ELR (cell line): ENCODE data around the gene BICRAL.
"Not testable (repeated sequence)": the region's sequence is repeated elsewhere in the genome, so short reads cannot be mapped to it uniquely, and the experiment has no call there.

Source experiments
- DNase-seq: peaks from one replicate; pipeline ENCODE4 v3.0.0-alpha.2; 2015; ENCODE audit warnings: low read depth

The BICRAL gene

DNA sequence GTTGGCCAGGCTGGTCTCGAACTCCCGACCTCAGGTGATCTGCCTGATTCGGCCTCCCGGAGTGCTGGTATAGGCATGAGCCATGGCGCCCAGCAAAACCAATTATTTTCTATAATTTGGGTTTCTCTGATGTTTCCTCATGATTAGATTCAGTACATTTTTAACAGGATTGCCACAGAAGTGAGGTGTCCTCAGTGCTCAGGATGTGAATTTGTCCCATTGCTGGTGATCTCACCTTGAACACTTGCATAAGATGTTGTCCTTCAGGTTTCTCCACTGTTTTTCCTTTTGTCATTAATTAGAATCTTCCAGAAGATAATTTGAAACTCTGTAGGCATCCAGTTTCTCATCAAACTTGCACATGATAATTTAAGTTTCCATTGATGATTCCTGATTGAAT is 52.2 kb downstream of the BICRAL start:
- no peak for DNase-seq

- no peak for DNase-seq
Measured at GRCh38 chr6:42841844-42842584, 60.2 kb downstream of the BICRAL start.

GRCh38 chr6:42845327-42845694 is 63.5 kb downstream of the BICRAL start:
- no peak for DNase-seq

GRCh38 chr6:42846505-42846904 is 64.7 kb downstream of the BICRAL start:
- DNase-seq, result no peak

GRCh38 chr6:42848700-42849099 is 66.8 kb downstream of the BICRAL start:
- no peak for DNase-seq

GRCh38 chr6:42851599-42851998 is 69.7 kb downstream of the BICRAL start:
- DNase-seq, result no peak

DNA sequence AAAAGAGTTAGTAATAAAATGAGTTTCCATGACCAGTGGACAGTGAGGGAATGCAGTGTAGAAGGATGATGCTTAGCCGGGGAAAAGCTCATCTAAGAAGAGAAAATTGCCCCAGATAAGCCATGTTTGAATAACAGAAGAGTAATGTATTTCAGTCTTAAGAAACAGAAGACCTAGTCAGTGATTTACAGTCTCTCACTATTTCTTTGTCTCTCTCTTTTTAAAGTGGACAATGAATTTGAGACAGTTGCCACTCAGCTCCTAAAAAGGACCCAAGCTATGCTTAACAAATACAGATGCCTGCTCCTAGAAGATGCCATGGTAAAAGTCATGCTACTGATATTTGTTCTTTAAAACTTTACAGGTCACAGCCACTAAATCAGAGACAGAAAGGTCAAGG is 78.2 kb downstream of the BICRAL start:
- no peak for DNase-seq

DNA sequence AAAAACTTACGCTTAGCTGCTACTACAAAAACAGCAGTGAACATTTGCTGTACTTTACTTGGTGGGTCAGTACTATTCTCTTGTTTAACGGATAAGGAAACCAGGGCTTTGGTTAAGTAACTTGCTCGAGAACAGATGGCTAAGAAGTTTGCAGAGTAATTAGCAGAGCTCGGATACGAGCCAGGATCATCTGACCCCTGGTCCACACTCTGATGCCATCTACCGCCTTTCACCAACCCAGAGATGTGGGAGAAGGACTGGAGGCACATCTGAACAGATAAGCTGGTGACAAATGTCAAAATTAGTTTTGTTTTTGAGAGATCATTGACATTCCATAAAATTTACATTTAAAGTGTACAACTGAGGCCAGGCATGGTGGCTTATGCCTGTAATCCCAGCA is 78.6 kb downstream of the BICRAL start:
- no peak for DNase-seq

DNA sequence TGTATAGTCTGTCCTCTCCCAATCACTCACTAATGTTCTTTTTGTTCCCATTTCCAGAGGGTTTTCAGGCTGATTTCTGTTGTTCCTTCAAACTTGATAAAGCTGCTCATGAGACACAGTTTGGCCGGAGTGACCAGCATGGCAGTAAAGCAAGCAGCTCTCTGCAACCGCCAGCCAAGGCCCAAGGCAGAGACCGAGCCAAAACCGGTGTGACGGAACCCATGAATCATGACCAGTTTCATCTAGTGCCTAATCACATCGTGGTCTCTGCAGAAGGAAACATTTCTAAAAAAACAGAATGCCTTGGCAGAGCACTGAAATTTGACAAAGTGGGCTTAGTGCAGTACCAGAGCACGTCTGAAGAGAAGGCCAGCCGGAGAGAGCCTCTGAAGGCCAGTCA is 82.8 kb downstream of the BICRAL start:
- DNase-seq, result no peak

DNA sequence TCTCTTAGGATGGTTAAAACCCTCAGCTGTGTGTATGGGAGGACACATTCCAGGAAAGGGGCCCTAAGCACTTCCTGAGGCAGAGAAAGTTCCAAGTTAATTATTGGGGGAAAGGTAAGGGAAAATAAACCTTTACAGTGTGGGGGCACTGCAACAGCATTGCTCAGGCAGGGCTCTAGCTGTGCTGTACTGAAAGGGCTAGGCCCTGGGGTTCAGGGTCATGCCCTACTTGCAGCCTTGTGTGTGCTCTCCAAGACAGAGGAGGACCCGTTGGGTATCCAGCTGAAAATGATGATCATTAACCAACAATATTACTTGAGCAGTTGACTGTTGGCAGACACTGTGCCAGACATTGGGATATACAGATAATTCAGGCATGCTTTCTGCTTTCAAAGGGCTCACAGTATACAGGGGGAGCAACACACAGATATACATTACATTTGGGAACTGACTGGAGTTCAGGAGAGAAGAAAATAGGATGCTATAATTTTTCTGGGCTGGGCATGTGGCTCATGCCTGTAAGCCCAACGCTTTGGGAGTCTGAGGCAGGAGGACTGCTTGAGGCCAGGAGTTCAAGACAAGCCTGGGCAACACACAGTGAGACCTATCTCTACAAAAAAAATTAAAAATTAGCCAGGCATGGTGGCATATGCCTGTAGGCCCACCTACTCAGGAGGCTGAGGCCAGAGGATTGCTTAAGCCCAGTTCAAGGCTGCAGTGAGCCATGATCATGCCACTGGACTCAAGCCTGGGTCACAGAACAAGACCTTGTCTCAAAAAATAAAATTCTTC is 88.5 kb downstream of the BICRAL start:
- no peak for DNase-seq

DNA sequence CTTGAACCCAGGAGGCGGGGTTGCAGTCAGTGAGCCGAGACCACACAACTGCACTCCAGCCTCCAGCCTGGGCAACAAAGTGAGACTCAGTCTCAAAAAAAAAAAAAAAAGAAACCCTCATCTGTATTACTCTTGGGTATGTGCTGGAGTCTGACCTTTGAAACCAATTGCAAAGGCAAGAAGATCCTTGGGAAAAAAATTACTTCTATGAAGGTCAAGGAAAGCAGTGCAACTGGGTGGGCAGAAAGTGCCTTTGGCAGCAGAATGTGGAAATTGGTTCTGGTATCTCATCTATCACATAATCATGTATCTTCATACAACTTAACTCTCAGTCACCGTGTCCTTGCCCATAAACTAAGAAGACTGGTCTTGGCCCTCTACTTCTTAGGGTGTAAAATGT is 89.9 kb downstream of the BICRAL start:
- DNase-seq, result no peak

GRCh38 chr6:42873313-42873712 is 91.5 kb downstream of the BICRAL start:
- no peak for DNase-seq

GRCh38 chr6:42877695-42878094 is 95.8 kb downstream of the BICRAL start:
- DNase-seq, result peak; percentile 8

- peak; percentile 93 for DNase-seq
Measured at GRCh38 chr6:42879372-42880239, 97.8 kb downstream of the BICRAL start, which contains the start of gene RPL7L1. RPL7L1 (plus strand) TSS chr6:42879616; CDS start chr6:42879911, 295 bp downstream.

- not testable (repeated sequence) for DNase-seq
Measured at GRCh38 chr6:42880240-42880817, 98.5 kb downstream of the BICRAL start.

DNA sequence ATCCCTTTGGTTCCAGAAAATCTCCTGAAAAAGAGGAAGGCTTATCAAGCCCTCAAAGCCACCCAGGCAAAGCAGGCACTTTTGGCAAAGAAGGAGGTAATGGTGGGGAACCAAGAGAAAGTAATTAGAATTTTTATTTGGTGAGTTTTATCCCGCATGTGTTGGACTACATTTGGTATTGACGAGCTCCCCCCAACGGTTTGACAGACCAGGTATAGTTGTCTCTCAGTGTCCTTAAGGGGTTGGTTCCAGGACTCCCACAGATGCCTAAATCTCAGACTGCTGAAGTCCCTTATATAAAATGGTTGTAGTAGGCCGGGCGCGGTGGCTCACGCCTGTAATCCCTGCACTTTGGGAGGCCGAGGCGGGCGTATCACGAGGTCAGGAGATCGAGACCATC is 99.0 kb downstream of the BICRAL start:
- DNase-seq, result not testable (repeated sequence)

- no peak for DNase-seq
Measured at GRCh38 chr6:42885702-42886101, 103.8 kb downstream of the BICRAL start.

- DNase-seq, result not testable (repeated sequence)
Measured at GRCh38 chr6:42888201-42888600, 106.3 kb downstream of the BICRAL start.

- DNase-seq, result no peak
Measured at GRCh38 chr6:42889815-42890214, 108.0 kb downstream of the BICRAL start.

DNA sequence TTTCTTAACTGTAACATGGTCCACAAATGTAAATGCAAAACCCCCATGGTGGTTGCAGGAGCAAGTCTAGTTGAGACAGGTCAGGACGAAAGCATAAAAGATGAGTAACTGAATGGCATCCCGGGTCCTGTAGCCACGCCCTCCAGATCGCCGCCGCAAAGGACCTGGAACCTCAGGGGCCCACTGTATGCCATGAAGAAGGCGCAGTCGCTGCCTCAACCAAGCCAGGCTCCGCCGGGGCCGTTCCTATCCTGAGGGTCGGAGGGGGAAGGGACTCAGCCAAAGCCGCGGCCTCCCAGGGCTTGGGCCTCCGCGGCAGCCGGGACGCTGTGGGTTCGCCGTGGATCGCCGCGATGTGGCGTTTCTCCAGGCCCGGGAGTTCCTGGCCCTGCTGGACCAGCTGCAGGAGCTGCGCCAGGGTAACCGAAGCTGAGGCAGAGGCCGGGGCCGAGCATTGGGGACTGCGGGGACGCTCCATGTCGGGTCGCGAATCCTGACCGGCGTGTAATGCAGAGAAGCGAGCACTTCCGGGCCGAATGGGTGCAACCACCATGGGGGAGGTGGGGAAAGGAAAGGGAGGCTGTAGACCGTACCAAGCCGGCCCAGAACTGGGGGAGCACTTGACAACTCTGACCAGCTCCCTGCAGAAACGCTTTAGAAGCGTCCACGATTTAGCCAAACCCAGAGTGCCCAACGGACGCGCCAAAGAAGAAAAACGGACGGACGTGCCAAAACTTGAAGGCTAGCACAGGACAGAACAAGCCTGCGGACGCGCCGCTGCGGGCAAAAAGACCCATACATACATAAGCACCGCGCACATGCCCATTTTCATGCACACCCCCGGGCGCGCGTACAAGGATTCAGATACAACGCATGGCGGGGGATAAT is 108.7 kb downstream of the BICRAL start:
- DNase-seq, result peak; percentile 99

- DNase-seq, result no peak
Measured at GRCh38 chr6:42891199-42891722, 109.4 kb downstream of the BICRAL start.
